ENCODE measurements around the gene OSBPL10. TPM values are rescaled to one million over a fixed set of nuclear protein-coding genes. Genes with fewer than 3 reads are reported as not detected.

OSBPL10 gene
- total RNA-seq, 1 donor = 29.0 TPM

DNA sequence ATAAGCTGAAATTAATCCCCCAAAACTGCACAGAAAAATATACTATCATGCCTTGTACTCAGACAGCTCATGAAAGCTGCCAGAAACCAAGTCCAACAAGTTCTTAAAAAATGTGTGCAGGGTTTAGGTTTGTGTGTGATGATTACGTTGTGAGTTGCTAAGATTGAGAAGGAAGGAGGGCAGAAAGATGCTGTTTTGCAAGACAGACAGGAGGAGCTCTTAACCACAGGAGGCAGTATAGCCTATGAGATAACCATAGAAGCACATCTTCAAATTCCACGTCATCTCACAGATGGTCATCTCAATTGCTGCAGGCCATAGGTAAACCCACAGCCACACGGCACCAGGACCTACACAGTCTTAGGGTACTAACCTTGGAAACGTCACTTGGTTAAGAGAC, 256.4 kb downstream of the OSBPL10 start:
- Histone ChIP-seq H3K4me2 (ENCODE audit: insufficient read depth, low read length) (no peak overlapping the region), H3K9me3 (ENCODE audit: low read depth, low read length) (no peaks in the 10 kb centered on the region)
- DNase-seq (ENCODE audit: insufficient read length, low spot score, missing footprints) = peak; percentile 67

DNA sequence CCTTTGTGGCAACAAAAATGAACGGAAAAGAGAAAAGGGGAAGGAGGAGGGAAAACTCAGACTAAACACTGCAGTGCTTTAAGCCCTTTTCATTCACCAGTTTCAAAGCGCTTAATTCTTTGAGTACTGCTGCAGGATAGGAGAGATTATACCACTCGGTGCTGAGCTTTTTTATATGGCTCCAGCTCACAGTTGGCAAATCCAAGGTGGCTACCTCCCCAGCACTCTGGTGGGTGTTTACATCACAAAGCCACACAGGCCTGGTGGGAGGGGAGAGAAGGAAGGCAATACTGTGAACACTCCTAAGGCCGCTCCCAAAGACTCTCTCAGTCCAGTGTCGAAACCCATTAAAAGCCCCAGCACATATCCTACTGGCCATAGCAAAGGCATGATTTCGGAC, 256.9 kb downstream of the OSBPL10 start:
- H3K4me1 ChIP-seq (ENCODE audit: insufficient read depth, low read length) = no peaks in the 10 kb centered on the region
- no peak for DNase-seq (ENCODE audit: insufficient read length, low spot score, missing footprints)

More for the DNA sequence above, 256.4 kb downstream of the OSBPL10 start:
- H2AFZ ChIP-seq (ENCODE audit: low read length) = no peak overlapping the region
- TF ChIP-seq CTCF (IDR thresholded peaks at IDR 0.05; ENCODE audit: extremely low read depth, low read depth, low read length) = peak; percentile 34
- H3K36me3 ChIP-seq (ENCODE audit: insufficient read depth, low read length) = no peaks in the 10 kb centered on the region
- H4K20me1 ChIP-seq (ENCODE audit: insufficient read depth, low read length) = no peaks in the 10 kb centered on the region
- H3K27me3 ChIP-seq (ENCODE audit: insufficient read depth, low read length) = no peaks in the 10 kb centered on the region
- no peak overlapping the region for H3K4me3 ChIP-seq (ENCODE audit: insufficient read depth, low read length)
- H3K4me1 ChIP-seq (ENCODE audit: insufficient read depth, low read length) = no peaks in the 10 kb centered on the region
- no peak overlapping the region for H3K27ac ChIP-seq (ENCODE audit: low read depth, low read length)
- no peaks in the 10 kb centered on the region for H3K79me2 ChIP-seq (ENCODE audit: insufficient read depth, low read length)

DNA sequence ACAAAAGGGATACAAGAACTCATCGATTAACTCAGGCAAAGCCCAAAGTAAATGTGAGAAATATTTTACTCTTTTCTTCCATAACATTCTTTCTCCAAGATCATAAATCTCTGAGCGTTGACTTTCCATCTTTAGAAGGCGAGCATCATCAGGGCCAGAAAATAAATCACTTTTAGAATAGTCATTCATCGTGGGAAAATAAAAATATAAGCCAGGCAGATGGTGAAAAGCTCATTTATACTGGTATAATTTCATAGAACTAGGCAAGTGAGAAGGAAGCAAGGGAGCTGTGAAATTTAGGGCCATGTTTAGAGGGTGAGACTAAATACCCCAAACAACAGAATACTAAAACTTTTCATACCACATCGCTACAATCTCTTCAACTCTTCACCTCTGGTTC, 257.4 kb downstream of the OSBPL10 start:
- no peak for DNase-seq (ENCODE audit: insufficient read length, low spot score, missing footprints)

More for the DNA sequence above, 256.9 kb downstream of the OSBPL10 start:
- Histone ChIP-seq H3K27ac (ENCODE audit: low read depth, low read length) (no peak overlapping the region), H3K27me3 (ENCODE audit: insufficient read depth, low read length) (no peaks in the 10 kb centered on the region), H3K79me2 (ENCODE audit: insufficient read depth, low read length) (no peaks in the 10 kb centered on the region), H3K4me3 (ENCODE audit: insufficient read depth, low read length) (no peak overlapping the region), H3K36me3 (ENCODE audit: insufficient read depth, low read length) (no peaks in the 10 kb centered on the region), H3K9me3 (ENCODE audit: low read depth, low read length) (no peaks in the 10 kb centered on the region), H2AFZ (ENCODE audit: low read length) (no peak overlapping the region), H4K20me1 (ENCODE audit: insufficient read depth, low read length) (no peaks in the 10 kb centered on the region), H3K4me2 (ENCODE audit: insufficient read depth, low read length) (no peak overlapping the region)
- no peak for TF ChIP-seq CTCF (IDR thresholded peaks at IDR 0.05; ENCODE audit: extremely low read depth, low read depth, low read length)

GRCh38 chr3:31721676-31722075, 259.4 kb downstream of the OSBPL10 start:
- no peaks in the 10 kb centered on the region for H3K27me3 ChIP-seq (ENCODE audit: insufficient read depth, low read length)
- no peak overlapping the region for H3K4me2 ChIP-seq (ENCODE audit: insufficient read depth, low read length)
- H3K4me3 ChIP-seq (ENCODE audit: insufficient read depth, low read length) = no peak overlapping the region
- DNase-seq (ENCODE audit: insufficient read length, low spot score, missing footprints) = no peak
- no peaks in the 10 kb centered on the region for H3K4me1 ChIP-seq (ENCODE audit: insufficient read depth, low read length)
- no peak overlapping the region for H3K27ac ChIP-seq (ENCODE audit: low read depth, low read length)
- H2AFZ ChIP-seq (ENCODE audit: low read length) = no peak overlapping the region
- no peak for TF ChIP-seq CTCF (IDR thresholded peaks at IDR 0.05; ENCODE audit: extremely low read depth, low read depth, low read length)
- H3K36me3 ChIP-seq (ENCODE audit: insufficient read depth, low read length) = no peaks in the 10 kb centered on the region
- no peaks in the 10 kb centered on the region for H4K20me1 ChIP-seq (ENCODE audit: insufficient read depth, low read length)
- H3K79me2 ChIP-seq (ENCODE audit: insufficient read depth, low read length) = no peaks in the 10 kb centered on the region
- no peaks in the 10 kb centered on the region for H3K9me3 ChIP-seq (ENCODE audit: low read depth, low read length)

More for the DNA sequence above, 257.4 kb downstream of the OSBPL10 start:
- no peaks in the 10 kb centered on the region for H3K4me1 ChIP-seq (ENCODE audit: insufficient read depth, low read length)
- H3K27ac ChIP-seq (ENCODE audit: low read depth, low read length) = no peak overlapping the region
- H3K79me2 ChIP-seq (ENCODE audit: insufficient read depth, low read length) = no peaks in the 10 kb centered on the region
- H2AFZ ChIP-seq (ENCODE audit: low read length) = no peak overlapping the region
- H3K4me3 ChIP-seq (ENCODE audit: insufficient read depth, low read length) = no peak overlapping the region
- no peaks in the 10 kb centered on the region for H3K27me3 ChIP-seq (ENCODE audit: insufficient read depth, low read length)
- no peak for TF ChIP-seq CTCF (IDR thresholded peaks at IDR 0.05; ENCODE audit: extremely low read depth, low read depth, low read length)
- H3K36me3 ChIP-seq (ENCODE audit: insufficient read depth, low read length) = no peaks in the 10 kb centered on the region
- no peaks in the 10 kb centered on the region for H3K9me3 ChIP-seq (ENCODE audit: low read depth, low read length)
- H3K4me2 ChIP-seq (ENCODE audit: insufficient read depth, low read length) = no peak overlapping the region
- no peaks in the 10 kb centered on the region for H4K20me1 ChIP-seq (ENCODE audit: insufficient read depth, low read length)
